Memory B cell (primary cell): ENCODE measurements around the gene HSFX1.
"Not testable (repeated sequence)": the region's sequence is repeated elsewhere in the genome, so short reads cannot be mapped to it uniquely, and the experiment has no call there.

Experiments
- ATAC-seq: fragments of 150-1000 bp; cut with Tn5 transposase; 2 replicates; pipeline ENCODE4 v1.10.0; 2021; ENCODE audit warnings: low read depth, mild to moderate bottlenecking, moderate library complexity
- DNase-seq, 2 donors: peaks; one replicate each; pipeline ENCODE4 v3.0.0; 2022; ENCODE audit warnings: low spot score in 2 of 2
- H3K27ac Mint-ChIP-seq: one replicate; pipeline ENCODE4 v1.8.0; 2022; ENCODE audit warnings: mild to moderate bottlenecking, moderate library complexity, mixed read lengths
- H3K27me3 Mint-ChIP-seq: one replicate; pipeline ENCODE4 v1.8.0; 2022; ENCODE audit warnings: mixed read lengths
- H3K36me3 Mint-ChIP-seq: one replicate; pipeline ENCODE4 v1.8.0; 2022; ENCODE audit warnings: mild to moderate bottlenecking, mixed read lengths
- H3K4me1 Mint-ChIP-seq: one replicate; pipeline ENCODE4 v1.8.0; 2022; ENCODE audit warnings: mixed read lengths
- H3K4me3 Mint-ChIP-seq: one replicate; pipeline ENCODE4 v1.8.0; 2022; ENCODE audit warnings: mild to moderate bottlenecking, moderate library complexity, mixed read lengths
- H3K9me3 Mint-ChIP-seq: one replicate; pipeline ENCODE4 v1.8.0; 2022; ENCODE audit warnings: mixed read lengths

Gene HSFX1

DNA sequence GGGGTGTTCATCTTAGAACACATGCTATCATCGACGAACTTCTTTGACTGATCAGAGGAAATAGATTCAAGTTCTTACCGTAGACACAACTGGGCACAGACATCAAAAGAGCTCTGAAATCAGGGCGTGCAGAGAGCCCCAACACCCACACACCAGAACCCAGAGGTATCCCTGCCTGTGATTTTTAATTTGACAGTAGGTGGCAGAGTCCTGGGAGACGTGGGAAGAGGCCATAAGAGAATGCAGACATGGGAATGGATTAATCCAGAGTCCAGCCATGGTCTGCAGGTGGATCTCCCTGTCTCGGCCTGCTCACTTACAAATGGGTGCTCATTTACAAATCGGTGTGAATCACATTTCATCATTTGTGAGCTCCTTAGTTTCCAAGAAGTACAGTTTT, 4.1 kb downstream of the HSFX1 start:
- H3K27me3 Mint-ChIP-seq, H3K9me3 Mint-ChIP-seq, H3K36me3 Mint-ChIP-seq, H3K27ac Mint-ChIP-seq, DNase-seq, H3K4me1 Mint-ChIP-seq, ATAC-seq, H3K4me3 Mint-ChIP-seq: not testable (repeated sequence)

DNA sequence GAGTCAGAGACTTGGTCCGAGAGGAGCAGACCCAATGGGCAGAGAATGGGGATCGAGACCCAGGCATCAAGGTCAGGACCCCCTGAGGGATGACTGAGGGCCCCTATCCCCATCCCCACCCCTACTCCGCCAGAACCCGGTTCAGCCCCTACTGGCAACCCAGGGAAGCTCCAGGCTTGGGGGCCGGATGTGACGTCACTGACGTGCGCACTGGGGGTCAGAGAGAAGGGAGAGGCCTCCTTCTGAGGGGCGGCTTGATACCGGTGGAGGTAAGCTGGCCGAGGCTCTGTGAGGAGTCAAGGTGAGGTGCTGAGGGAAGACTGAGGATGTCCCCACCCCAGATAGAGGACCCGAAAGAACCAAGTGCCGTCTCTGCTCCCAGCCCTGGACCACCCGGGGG, 7.9 kb downstream of the HSFX1 start, which contains the start of gene MAGEA9:
Gene MAGEA9, plus strand, starts transcription at position 204 of the 400 bp plus-strand sequence. CDS start 4,281 bp downstream, outside the sequence.
- H3K27me3 Mint-ChIP-seq, H3K27ac Mint-ChIP-seq, H3K9me3 Mint-ChIP-seq, H3K4me1 Mint-ChIP-seq, H3K4me3 Mint-ChIP-seq, H3K36me3 Mint-ChIP-seq, ATAC-seq, DNase-seq: not testable (repeated sequence)

DNA sequence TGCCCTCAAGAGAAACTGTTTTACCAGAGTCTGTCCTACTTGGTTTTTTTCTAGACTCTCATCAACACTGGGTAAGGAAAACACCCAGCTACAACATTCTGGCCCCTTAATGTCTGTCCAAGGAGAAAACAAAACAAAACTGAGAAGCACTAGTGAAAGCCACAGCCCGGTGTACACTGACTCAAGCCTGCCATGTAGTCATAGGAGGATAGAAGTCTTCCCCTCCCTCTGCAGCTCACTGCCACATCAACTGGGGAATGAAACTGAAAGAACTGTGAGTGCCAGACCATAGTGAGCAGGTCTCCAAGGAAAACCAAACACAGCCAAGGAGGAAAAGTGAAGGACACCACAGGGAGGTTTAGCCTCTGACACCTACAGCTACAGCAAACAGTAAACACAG, 21.7 kb downstream of the HSFX1 start:
- H3K27ac Mint-ChIP-seq, H3K27me3 Mint-ChIP-seq, DNase-seq, ATAC-seq, H3K36me3 Mint-ChIP-seq, H3K4me3 Mint-ChIP-seq, H3K9me3 Mint-ChIP-seq: not testable (repeated sequence)
- peaks cover 14% of the 10 kb centered on the region for H3K4me1 Mint-ChIP-seq

DNA sequence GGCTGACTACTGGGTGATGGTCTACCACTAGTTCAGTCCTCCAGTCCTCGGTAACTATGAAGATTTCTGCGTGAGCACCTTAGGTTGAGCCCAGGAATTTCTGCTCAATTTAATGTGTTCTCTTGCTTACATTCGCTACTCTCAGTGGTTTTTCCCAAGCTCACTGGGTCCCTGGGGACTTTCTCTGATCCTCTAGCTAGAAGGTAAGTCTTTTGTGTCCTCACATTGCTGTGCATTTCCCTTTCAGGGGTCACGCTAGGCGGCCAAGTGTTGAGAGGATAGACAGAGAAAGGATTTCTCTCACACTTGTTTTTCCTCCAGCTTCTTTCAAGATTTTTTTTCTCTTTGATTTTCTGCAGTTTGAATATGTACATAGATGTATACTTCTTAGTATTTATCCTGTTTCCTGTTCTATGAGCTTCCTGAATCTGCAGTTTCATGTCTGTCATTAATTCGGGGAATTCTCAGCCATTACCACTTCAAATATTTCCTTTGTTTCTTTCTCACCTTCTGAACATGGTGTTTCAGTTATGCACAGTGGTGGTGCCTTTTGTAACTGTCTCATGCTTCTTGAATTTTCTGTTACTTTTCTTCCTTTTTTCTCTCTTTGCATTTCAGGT, 25.3 kb downstream of the HSFX1 start:
- DNase-seq (no peak), ATAC-seq (no peak)
- Mint-ChIP-seq H3K36me3 (no peaks in the 10 kb centered on the region), H3K4me3 (no peak overlapping the region), H3K27me3 (no peaks in the 10 kb centered on the region), H3K27ac (no peak overlapping the region), H3K4me1 (peaks cover 14% of the 10 kb centered on the region), H3K9me3 (no peaks in the 10 kb centered on the region)

DNA sequence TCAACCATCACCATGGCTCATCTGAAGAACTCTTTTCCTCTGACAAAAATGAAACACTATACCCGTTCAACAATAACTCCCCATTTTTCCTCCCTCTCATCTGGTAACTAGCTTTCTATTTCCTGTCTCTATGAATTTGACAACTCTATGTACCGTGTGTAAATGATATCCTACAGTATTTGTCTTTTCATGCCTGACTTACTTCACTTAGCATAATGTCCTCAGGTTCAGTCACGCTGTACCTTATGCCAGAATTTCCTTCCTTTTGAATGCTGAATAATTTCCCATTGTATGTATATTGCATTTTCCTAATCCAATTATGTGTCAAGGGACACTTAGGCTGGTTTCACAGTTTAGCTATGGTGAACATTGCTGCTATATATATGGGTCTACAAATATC, 26.1 kb downstream of the HSFX1 start:
- Mint-ChIP-seq H3K4me1 (peaks cover 14% of the 10 kb centered on the region), H3K4me3 (no peak overlapping the region), H3K27ac (no peak overlapping the region), H3K27me3 (no peaks in the 10 kb centered on the region), H3K36me3 (no peaks in the 10 kb centered on the region), H3K9me3 (no peaks in the 10 kb centered on the region)
- DNase-seq (no peak), ATAC-seq (no peak)

DNA sequence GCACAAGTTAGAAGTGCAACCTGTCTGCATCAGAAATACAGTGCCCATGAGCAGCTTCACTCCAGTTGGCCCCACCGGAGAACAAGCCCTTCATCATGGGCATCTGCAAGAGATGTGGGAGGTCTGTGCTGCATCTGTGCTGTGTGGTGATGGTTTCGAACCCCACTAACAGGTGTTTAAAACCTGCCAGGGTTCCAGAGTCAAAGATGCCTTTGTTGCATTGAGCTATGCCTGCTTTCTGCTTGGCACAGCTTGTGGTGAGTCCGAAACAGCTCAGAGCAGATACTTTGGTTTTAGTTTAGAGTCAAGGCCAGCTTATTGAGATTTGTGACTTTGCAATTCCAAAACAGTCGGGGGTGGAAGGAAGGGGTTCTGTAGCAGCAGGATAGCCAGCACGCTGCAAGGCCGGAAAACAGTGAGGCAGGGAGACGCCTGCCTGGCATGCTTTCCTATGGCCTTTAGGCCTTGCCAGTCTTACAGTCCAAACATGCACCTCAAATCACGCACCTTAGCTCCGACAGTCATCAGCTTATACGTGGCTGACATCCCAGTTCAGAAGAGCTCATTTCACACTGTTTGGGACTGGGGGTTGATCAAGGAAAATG, 29.7 kb downstream of the HSFX1 start:
- H3K36me3 Mint-ChIP-seq, result no peaks in the 10 kb centered on the region
- peaks cover 7% of the 10 kb centered on the region for H3K4me1 Mint-ChIP-seq
- H3K27ac Mint-ChIP-seq, result no peak overlapping the region
- DNase-seq (no peak), ATAC-seq (no peak)
- H3K4me3 Mint-ChIP-seq, result no peak overlapping the region
- no peaks in the 10 kb centered on the region for H3K9me3 Mint-ChIP-seq
- peaks cover 4% of the 10 kb centered on the region for H3K27me3 Mint-ChIP-seq

DNA sequence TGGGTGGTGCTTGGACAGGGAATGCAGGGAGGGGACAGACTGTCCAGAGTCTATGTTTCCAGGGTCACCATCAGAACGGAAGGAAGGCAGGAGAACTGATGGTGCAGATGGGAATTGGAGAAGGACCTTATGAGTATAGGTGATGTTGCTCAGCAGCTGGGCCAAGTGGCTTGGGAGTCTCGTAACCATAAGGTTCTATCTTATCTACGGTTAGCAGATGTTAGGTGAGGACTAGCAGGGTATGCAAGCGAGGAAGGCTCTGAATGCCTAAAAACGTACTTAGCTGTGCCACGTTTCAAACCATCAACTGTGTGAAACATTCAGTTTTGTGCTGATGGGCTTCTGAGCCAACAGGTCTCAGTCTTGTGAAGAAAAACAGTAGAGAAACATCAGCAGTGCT, 30.2 kb downstream of the HSFX1 start:
- Mint-ChIP-seq H3K4me1 (peaks cover 7% of the 10 kb centered on the region), H3K27me3 (peaks cover 4% of the 10 kb centered on the region), H3K36me3 (no peaks in the 10 kb centered on the region), H3K9me3 (no peaks in the 10 kb centered on the region), H3K27ac (no peak overlapping the region), H3K4me3 (no peak overlapping the region)
- no peak for ATAC-seq
- DNase-seq, result no peak

DNA sequence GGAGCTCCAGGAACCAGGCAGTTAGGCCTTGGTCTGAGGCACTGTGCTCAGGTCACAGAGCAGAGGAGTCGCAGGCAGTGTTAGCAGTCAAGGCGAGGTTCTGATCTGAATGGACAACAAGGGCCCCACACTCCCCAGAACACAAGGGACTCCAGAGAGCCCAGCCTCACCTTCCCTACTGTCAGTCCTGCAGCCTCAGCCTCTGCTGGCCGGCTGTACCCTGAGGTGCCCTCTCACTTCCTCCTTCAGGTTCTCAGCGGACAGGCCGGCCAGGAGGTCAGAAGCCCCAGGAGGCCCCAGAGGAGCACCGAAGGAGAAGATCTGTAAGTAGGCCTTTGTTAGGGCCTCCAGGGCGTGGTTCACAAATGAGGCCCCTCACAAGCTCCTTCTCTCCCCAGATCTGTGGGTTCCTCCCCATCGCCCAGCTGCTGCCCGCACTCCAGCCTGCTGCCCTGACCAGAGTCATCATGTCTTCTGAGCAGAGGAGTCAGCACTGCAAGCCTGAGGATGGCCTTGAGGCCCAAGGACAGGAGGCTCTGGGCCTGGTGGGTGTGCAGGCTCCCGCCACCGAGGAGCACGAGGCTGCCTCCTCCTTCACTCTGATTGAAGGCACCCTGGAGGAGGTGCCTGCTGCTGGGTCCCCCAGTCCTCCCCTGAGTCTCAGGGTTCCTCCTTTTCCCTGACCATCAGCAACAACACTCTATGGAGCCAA, 34.0 kb downstream of the HSFX1 start:
- Mint-ChIP-seq H3K9me3 (no peaks in the 10 kb centered on the region), H3K27me3 (peaks cover 4% of the 10 kb centered on the region), H3K27ac (no peak overlapping the region), H3K36me3 (no peaks in the 10 kb centered on the region), H3K4me1 (no peaks in the 10 kb centered on the region), H3K4me3 (no peak overlapping the region)
- DNase-seq, result no peak
- no peak for ATAC-seq

DNA sequence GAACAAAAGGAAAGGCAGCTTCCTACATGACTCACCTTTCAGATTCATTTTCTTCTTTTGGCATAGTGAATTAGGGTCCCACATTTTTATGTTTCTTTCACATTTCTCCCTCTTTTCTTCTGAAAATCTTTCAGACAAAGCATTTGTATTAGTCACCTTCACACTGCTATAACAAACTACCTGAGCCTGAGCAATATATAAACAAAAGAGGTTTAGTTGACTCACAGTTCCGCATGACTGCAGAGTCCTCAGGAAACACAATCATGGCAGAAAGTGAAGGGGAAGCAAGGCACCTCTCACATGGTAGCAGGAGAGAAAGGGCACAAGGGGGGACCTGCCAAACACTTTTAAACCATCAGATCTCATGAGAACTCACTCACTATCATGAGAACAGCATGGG, 44.8 kb downstream of the HSFX1 start:
- peaks cover 2% of the 10 kb centered on the region for H3K27me3 Mint-ChIP-seq
- no peaks in the 10 kb centered on the region for H3K36me3 Mint-ChIP-seq
- DNase-seq (no peak), ATAC-seq (no peak)
- no peak overlapping the region for H3K27ac Mint-ChIP-seq
- H3K4me1 Mint-ChIP-seq, result no peaks in the 10 kb centered on the region
- H3K4me3 Mint-ChIP-seq, result no peak overlapping the region
- no peaks in the 10 kb centered on the region for H3K9me3 Mint-ChIP-seq

DNA sequence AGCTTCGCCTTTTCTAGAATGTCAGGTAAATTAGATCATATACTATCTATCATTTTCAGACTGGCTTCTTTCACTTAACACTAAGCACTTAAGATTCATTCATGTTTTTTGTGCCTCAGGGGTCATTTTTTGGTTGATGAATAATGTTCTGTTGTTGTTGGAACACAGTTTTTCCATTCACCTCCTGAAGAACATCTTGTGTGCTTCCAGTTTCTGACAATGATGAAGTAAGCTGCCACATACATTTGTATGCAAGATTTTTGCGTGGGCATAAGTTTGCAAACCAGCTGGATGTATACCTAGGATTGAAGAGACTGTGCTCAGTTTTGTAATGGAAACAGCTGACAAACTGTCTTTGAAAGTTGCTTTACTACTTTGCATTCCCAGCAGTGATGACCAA, 45.5 kb downstream of the HSFX1 start:
- Mint-ChIP-seq H3K36me3 (no peaks in the 10 kb centered on the region), H3K27me3 (peaks cover 2% of the 10 kb centered on the region), H3K27ac (no peak overlapping the region), H3K4me1 (no peaks in the 10 kb centered on the region), H3K9me3 (no peaks in the 10 kb centered on the region), H3K4me3 (no peak overlapping the region)
- DNase-seq, result no peak
- ATAC-seq, result no peak

DNA sequence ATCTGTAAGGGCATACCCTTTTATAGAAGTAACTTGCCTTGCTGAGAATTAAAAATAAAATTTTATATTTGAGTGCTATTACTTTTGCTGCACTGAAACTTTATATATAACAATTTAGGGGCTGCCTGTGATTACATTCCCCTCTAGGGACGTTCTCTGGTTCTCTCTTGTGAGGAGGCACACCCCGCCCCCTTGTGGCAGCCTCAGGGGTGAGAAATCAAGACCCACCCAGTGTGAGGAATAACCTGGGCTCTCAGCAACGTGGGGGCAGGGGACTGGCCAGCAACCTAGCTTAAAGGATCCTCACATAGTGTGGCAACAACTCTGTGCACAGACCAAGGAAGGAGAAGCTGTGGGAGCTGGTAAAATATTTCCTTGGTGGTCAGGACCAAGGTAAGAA, 51.6 kb downstream of the HSFX1 start:
- no peak overlapping the region for H3K4me3 Mint-ChIP-seq
- peaks cover 11% of the 10 kb centered on the region for H3K4me1 Mint-ChIP-seq
- H3K9me3 Mint-ChIP-seq, result no peaks in the 10 kb centered on the region
- H3K36me3 Mint-ChIP-seq, result peaks cover 2% of the 10 kb centered on the region
- no peak overlapping the region for H3K27ac Mint-ChIP-seq
- peaks cover 9% of the 10 kb centered on the region for H3K27me3 Mint-ChIP-seq
- ATAC-seq (no peak), DNase-seq (no peak)
